RCC 7860 (cell line): ENCODE data around the gene FUT4.

Experiments used
- DNase-seq: peaks from one replicate; pipeline ENCODE4 v3.0.0-alpha.2; 2015; ENCODE audit warnings: low spot score
- FAIRE-seq: peaks from 2 replicates; lab custom pipeline; 2012; peaks lifted over from hg19 to GRCh38; lab: Jason Lieb, UNC

FUT4 gene

GRCh38 chr11:94597896-94598295 lies 54.2 kb downstream of the FUT4 start:
- no peak for DNase-seq

More at GRCh38 chr11:94597896-94598295, 54.2 kb downstream of the FUT4 start:
- no peak for FAIRE-seq
